GM18951 (cell line): ENCODE data around the gene PLA2G4E.

Experiments
- POLR2A ChIP-seq: IDR thresholded peaks from 4 replicates; pipeline ENCODE4 v1.6.1; 2011; ENCODE audit warnings: mild to moderate bottlenecking; ENCODE audit not compliant: insufficient read length, insufficient read depth; ENCODE audit errors: extremely low read depth
- in situ Hi-C: fragments of 300-500 bp; cut with MboI; formaldehyde crosslinking; loops from one replicate; pipeline ENCODE4 v1.12.0; 2022; ENCODE audit warnings: low sequenced_read_pairs, mixed read lengths, inconsistent platforms; ENCODE audit not compliant: unreplicated experiment

The PLA2G4E gene

GRCh38 chr15:41967506-41968206 is 53.2 kb downstream of the PLA2G4E start:
- TF ChIP-seq POLR2A, result no peak
- in situ Hi-C loops, result no loop called here

GRCh38 chr15:41966920-41967465 is 53.8 kb downstream of the PLA2G4E start:
- TF ChIP-seq POLR2A, result no peak

GRCh38 chr15:41966414-41966812 is 54.4 kb downstream of the PLA2G4E start:
- no peak for TF ChIP-seq POLR2A

More at GRCh38 chr15:41966920-41967465, 53.8 kb downstream of the PLA2G4E start:
- in situ Hi-C loops, result no loop called here

GRCh38 chr15:41965441-41966413 is 55.1 kb downstream of the PLA2G4E start:
- TF ChIP-seq POLR2A, result no peak
- in situ Hi-C loops, result no loop called here

More at GRCh38 chr15:41966414-41966812, 54.4 kb downstream of the PLA2G4E start:
- in situ Hi-C loops, result no loop called here

GRCh38 chr15:41961595-41962202 is 59.1 kb downstream of the PLA2G4E start:
- in situ Hi-C loops, result no loop called here
- TF ChIP-seq POLR2A, result no peak

GRCh38 chr15:41961001-41961518 is 59.8 kb downstream of the PLA2G4E start:
- no peak for TF ChIP-seq POLR2A
- in situ Hi-C loops, result no loop called here

GRCh38 chr15:41958002-41958420 is 62.8 kb downstream of the PLA2G4E start:
- in situ Hi-C loops, result no loop called here

GRCh38 chr15:41957021-41957897 is 63.6 kb downstream of the PLA2G4E start:
- TF ChIP-seq POLR2A, result no peak
- in situ Hi-C loops, result no loop called here

More at GRCh38 chr15:41958002-41958420, 62.8 kb downstream of the PLA2G4E start:
- no peak for TF ChIP-seq POLR2A

GRCh38 chr15:41955807-41956525 is 64.9 kb downstream of the PLA2G4E start:
- in situ Hi-C loops, result no loop called here
- no peak for TF ChIP-seq POLR2A

- TF ChIP-seq POLR2A, result no peak
- in situ Hi-C loops, result no loop called here
These were observed 65.7 kb downstream of the PLA2G4E start for GRCh38 chr15:41955100-41955499.

- in situ Hi-C loops, result no loop called here
- TF ChIP-seq POLR2A, result no peak
These were observed 66.8 kb downstream of the PLA2G4E start for GRCh38 chr15:41954036-41954435.

GRCh38 chr15:41952013-41952563 is 68.8 kb downstream of the PLA2G4E start:
- in situ Hi-C loops, result no loop called here
- TF ChIP-seq POLR2A, result no peak
